IMR-90 (cell line): ENCODE results near the gene ACOXL. TPM values are rescaled to one million over a fixed set of nuclear protein-coding genes. Genes with fewer than 3 reads are reported as not detected.

ENCODE experiments used
- ATAC-seq: fragments of 200-7000 bp; cut with Tn5 transposase; 2 replicates; pipeline ENCODE4 v1.9.1; 2020; ENCODE audit warnings: low read depth, mild to moderate bottlenecking, moderate library complexity
- BruUV-seq: library from RNA; stranded (reverse); fragments of 400-500 nt; replicated peaks from 2 replicates; lab custom pipeline; 2021; lab: Mats Ljungman, UMichigan
- CTCF ChIA-PET: fragments of 300-600 bp; formaldehyde crosslinking; extraction: SDS; loops from one replicate; lab custom pipeline; 2021; ENCODE audit warnings: antibody characterized with exemption; lab: Yijun Ruan, JAX
- POLR2A ChIA-PET: fragments of 300-600 bp; sonication (Branson Sonifier 250); formaldehyde crosslinking; loops from one replicate; lab custom pipeline; 2022; ENCODE audit warnings: antibody characterized with exemption; ENCODE audit not compliant: unreplicated experiment; lab: Charles Lee
- DNase-seq: peaks from one replicate; pipeline ENCODE4 v3.0.0; 2013
- H2AFZ ChIP-seq: replicated peaks from 2 replicates; pipeline ENCODE3; 2013; ENCODE audit warnings: low read length, mild to moderate bottlenecking; ENCODE audit not compliant: poor library complexity
- H2AK5ac ChIP-seq: 2 replicates; pipeline ENCODE4 v1.6.1; 2013; ENCODE audit warnings: low read depth, low read length, inconsistent platforms
- H2AK9ac ChIP-seq: replicated peaks from 2 replicates; pipeline ENCODE3; 2013; ENCODE audit warnings: mild to moderate bottlenecking, low read depth, low read length, moderate library complexity; ENCODE audit not compliant: poor library complexity
- H2BK120ac ChIP-seq: 2 replicates; pipeline ENCODE4 v1.6.1; 2013; ENCODE audit warnings: low read depth, low read length, inconsistent platforms
- H2BK15ac ChIP-seq: 3 replicates; pipeline ENCODE4 v1.6.1; 2013; ENCODE audit warnings: low read depth, low read length, inconsistent platforms
- H2BK20ac ChIP-seq: 2 replicates; pipeline ENCODE4 v1.6.1; 2013; ENCODE audit warnings: low read depth, mild to moderate bottlenecking, inconsistent platforms, low read length, moderate library complexity
- H2BK5ac ChIP-seq: 2 replicates; pipeline ENCODE4 v1.6.1; 2013; ENCODE audit warnings: mild to moderate bottlenecking, low read depth, low read length, inconsistent platforms; ENCODE audit not compliant: poor library complexity, severe bottlenecking
- H3K14ac ChIP-seq: replicated peaks from 2 replicates; pipeline ENCODE4 v1.6.1; 2013; ENCODE audit warnings: low read depth, low read length, inconsistent platforms
- H3K18ac ChIP-seq: 2 replicates; pipeline ENCODE4 v1.6.1; 2013; ENCODE audit warnings: low read depth, low read length, control low read depth
- H3K23ac ChIP-seq: 2 replicates; pipeline ENCODE4 v1.6.1; 2013; ENCODE audit warnings: low read depth, low read length, inconsistent platforms
- H3K27ac ChIP-seq: 2 replicates; pipeline ENCODE4 v1.5.1; 2013; ENCODE audit warnings: mild to moderate bottlenecking, control low read depth, low read length; ENCODE audit not compliant: insufficient read depth
- H3K27me3 ChIP-seq: 2 replicates; pipeline ENCODE4 v1.6.1; 2013; ENCODE audit warnings: low read length; ENCODE audit not compliant: control insufficient read depth, insufficient read depth
- H3K36me3 ChIP-seq: 2 replicates; pipeline ENCODE4 v1.6.1; 2013; ENCODE audit warnings: low read length, mixed read lengths; ENCODE audit not compliant: control insufficient read depth, insufficient read depth
- H3K4ac ChIP-seq: 2 replicates; pipeline ENCODE4 v1.6.1; 2013; ENCODE audit warnings: low read depth, low read length, inconsistent platforms
- H3K4me1 ChIP-seq: 2 replicates; pipeline ENCODE4 v1.6.1; 2013; ENCODE audit warnings: low read length, mixed read lengths; ENCODE audit not compliant: control insufficient read depth, insufficient read depth
- H3K4me2 ChIP-seq: 2 replicates; pipeline ENCODE4 v1.6.1; 2013; ENCODE audit warnings: low read depth, mild to moderate bottlenecking, control low read depth, low read length, moderate library complexity
- H3K4me3 ChIP-seq: 2 replicates; pipeline ENCODE4 v1.5.1; 2013; ENCODE audit warnings: low read depth, mild to moderate bottlenecking, control low read depth, low read length, moderate library complexity; ENCODE audit not compliant: insufficient read depth
- H3K56ac ChIP-seq: 2 replicates; pipeline ENCODE4 v1.6.1; 2013; ENCODE audit warnings: low read length, inconsistent platforms; ENCODE audit not compliant: insufficient read depth; ENCODE audit errors: extremely low read depth
- H3K79me1 ChIP-seq, 2 experiments: 2 replicates each; pipeline ENCODE4 v1.6.1; 2013; ENCODE audit warnings: low read length in 2 of 2, inconsistent platforms in 1 of 2, low read depth in 1 of 2
- H3K9ac ChIP-seq: 2 replicates; pipeline ENCODE4 v1.6.1; 2013; ENCODE audit warnings: low read depth, low read length, control low read depth
- H3K9me1 ChIP-seq: 2 replicates; pipeline ENCODE4 v1.6.1; 2013; ENCODE audit warnings: low read length, inconsistent platforms; ENCODE audit not compliant: insufficient read depth
- H3K9me3 ChIP-seq: 2 replicates; pipeline ENCODE4 v1.6.1; 2013; ENCODE audit warnings: low read length; ENCODE audit not compliant: control insufficient read depth, insufficient read depth
- H4K20me1 ChIP-seq: 2 replicates; pipeline ENCODE4 v1.6.1; 2013; ENCODE audit warnings: low read length, inconsistent platforms; ENCODE audit not compliant: insufficient read depth
- H4K5ac ChIP-seq: 2 replicates; pipeline ENCODE4 v1.6.1; 2013; ENCODE audit warnings: mild to moderate bottlenecking, low read depth, low read length, control low read depth
- H4K8ac ChIP-seq, 2 experiments: 2 replicates each; pipeline ENCODE4 v1.6.1; 2013; ENCODE audit warnings: low read depth in 2 of 2, low read length in 2 of 2, control low read depth in 1 of 2, inconsistent platforms in 1 of 2
- H4K91ac ChIP-seq: 2 replicates; pipeline ENCODE4 v1.6.1; 2013; ENCODE audit warnings: low read depth, low read length, inconsistent platforms; ENCODE audit not compliant: insufficient read depth
- BHLHE40 ChIP-seq: fragments of 150-350 bp; IDR thresholded peaks from 2 replicates; pipeline ENCODE4 v1.6.1; 2016; ENCODE audit warnings: mild to moderate bottlenecking, low read depth, low read length
- CEBPB ChIP-seq: IDR thresholded peaks from 2 replicates; pipeline ENCODE4 v1.6.1; 2012; ENCODE audit warnings: low read depth, low read length, improper control_type of control experiment
- CHD1 ChIP-seq: IDR thresholded peaks from 2 replicates; pipeline ENCODE4 v1.6.1; 2012; ENCODE audit warnings: low read depth, low read length, improper control_type of control experiment
- FOS ChIP-seq: fragments of 150-350 bp; IDR thresholded peaks from 2 replicates; pipeline ENCODE4 v1.6.1; 2016; ENCODE audit warnings: low read depth, low read length
- MAFK ChIP-seq: IDR thresholded peaks from 2 replicates; pipeline ENCODE4 v1.6.1; 2012; ENCODE audit warnings: low read depth, low read length, improper control_type of control experiment
- MXI1 ChIP-seq: IDR thresholded peaks from 2 replicates; pipeline ENCODE4 v1.6.1; 2012; ENCODE audit warnings: low read depth, mild to moderate bottlenecking, low read length, moderate library complexity, borderline replicate concordance
- NFE2L2 ChIP-seq: fragments of 150-350 bp; IDR thresholded peaks from 2 replicates; pipeline ENCODE4 v1.6.1; 2016; ENCODE audit warnings: low read depth, mild to moderate bottlenecking, low read length
- POLR2A ChIP-seq: IDR thresholded peaks from 2 replicates; pipeline ENCODE4 v1.6.1; 2012; ENCODE audit warnings: mild to moderate bottlenecking, low read depth, low read length
- RAD21 ChIP-seq: IDR thresholded peaks from 2 replicates; pipeline ENCODE4 v1.6.1; 2012; ENCODE audit warnings: low read length, improper control_type of control experiment
- RCOR1 ChIP-seq: IDR thresholded peaks from 2 replicates; pipeline ENCODE4 v1.6.1; 2012; ENCODE audit warnings: mild to moderate bottlenecking, low read length, improper control_type of control experiment; ENCODE audit not compliant: insufficient replicate concordance
- SMC3 ChIP-seq: fragments of 150-350 bp; IDR thresholded peaks from 2 replicates; pipeline ENCODE4 v1.6.1; 2016; ENCODE audit warnings: low read depth, mild to moderate bottlenecking, antibody characterized with exemption, low read length, moderate library complexity
- WGBS, 2 experiments: methylation state at CpG; one replicate each; pipeline versions ENCODE4 v1.1.5 to v1.1.7; 2013; ENCODE audit warnings: missing lambda C conversion rate in 2 of 2; ENCODE audit not compliant: insufficient read length in 1 of 2; ENCODE audit errors: extremely low coverage in 2 of 2; 5-methylcytosine and 5-hydroxymethylcytosine counted together
- dilution Hi-C: fragments of 300-500 bp; cut with HindIII; formaldehyde crosslinking; loops from one replicate; pipeline ENCODE4 v1.14.3; 2018; ENCODE audit warnings: low sequenced_read_pairs; ENCODE audit not compliant: unreplicated experiment
- in situ Hi-C: fragments of 300-500 bp; cut with MboI; formaldehyde crosslinking; loops from 3 replicates; pipeline ENCODE4 v1.14.3; 2019; ENCODE audit warnings: low sequenced_read_pairs, inconsistent platforms, mixed read lengths
- intact Hi-C: fragments of 100-400 bp; cut with micrococcal nuclease; formaldehyde crosslinking; loops from 2 replicates; pipeline ENCODE4 v1.10.0; 2022
- polyA plus RNA-seq, 3 experiments: library from polyadenylated mRNA; depleted of rRNA; stranded (reverse); fragments of >200 nt; gene quantifications; 2 replicates each; pipeline ENCODE4 v1.2.3, GENCODE V29; 2012; ENCODE audit warnings: low replicate concordance in 1 of 3
- total RNA-seq: library from RNA; depleted of rRNA; stranded (reverse); fragments of >200 nt; gene quantifications from 2 replicates; pipeline ENCODE4 v1.2.3, GENCODE V29; 2012
- TF ChIP-seq, protein P1 (sequence below): conservative IDR thresholded peaks from 2 replicates; pipeline ENCODE4 v1.5.1; 2012; ENCODE audit warnings: mild to moderate bottlenecking, low read depth, low read length, improper control_type of control experiment

The ACOXL gene
- total and polyA plus RNA-seq, 2 of the 4 experiments (the other 2 are of a cell fraction) = not detected

DNA sequence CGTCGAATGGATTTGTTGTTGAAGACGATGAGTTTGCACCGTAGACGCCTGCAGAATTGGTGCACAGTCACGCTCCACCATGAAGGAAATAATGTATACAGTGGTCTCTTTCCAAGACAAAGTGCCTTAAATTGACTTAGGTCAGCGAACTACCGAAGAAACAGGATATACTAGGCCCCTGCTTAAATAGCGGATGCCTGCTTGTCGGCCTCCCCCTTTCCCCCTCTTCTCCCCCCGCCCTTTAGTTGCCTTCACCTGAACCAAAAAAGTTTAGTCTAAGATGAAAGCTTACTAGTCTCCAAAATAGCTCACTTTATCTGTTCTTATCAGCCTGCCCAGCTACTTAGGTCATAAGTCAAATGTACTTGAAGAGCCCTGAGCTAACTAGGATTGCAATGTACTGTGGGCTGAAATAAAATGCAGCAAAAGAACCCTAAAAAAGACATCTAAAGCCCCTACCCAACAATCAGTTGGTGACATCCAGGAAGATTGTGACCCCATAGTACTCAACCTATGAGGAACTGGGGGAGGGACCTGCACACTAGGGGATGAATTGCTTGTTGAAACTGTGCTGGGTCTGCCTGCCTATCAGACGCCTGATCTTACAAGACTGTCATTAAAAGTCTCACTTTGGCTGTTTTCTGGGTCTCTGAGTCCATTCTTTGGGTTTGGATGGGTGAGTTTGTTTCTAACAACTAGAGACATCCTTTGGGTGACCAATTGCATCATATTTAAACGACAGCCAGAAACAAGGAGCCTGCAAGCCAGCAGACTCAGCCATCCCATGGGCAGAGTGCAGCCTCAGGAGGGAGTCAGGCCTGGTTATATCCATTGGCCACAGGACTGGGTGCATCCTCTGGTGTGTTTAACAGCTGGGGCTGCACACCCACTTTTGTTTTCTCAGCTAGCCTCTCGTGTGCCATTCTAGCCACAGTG lies 14.5 kb downstream of the ACOXL start (continued):
- TF ChIP-seq MXI1 = no peak

DNA sequence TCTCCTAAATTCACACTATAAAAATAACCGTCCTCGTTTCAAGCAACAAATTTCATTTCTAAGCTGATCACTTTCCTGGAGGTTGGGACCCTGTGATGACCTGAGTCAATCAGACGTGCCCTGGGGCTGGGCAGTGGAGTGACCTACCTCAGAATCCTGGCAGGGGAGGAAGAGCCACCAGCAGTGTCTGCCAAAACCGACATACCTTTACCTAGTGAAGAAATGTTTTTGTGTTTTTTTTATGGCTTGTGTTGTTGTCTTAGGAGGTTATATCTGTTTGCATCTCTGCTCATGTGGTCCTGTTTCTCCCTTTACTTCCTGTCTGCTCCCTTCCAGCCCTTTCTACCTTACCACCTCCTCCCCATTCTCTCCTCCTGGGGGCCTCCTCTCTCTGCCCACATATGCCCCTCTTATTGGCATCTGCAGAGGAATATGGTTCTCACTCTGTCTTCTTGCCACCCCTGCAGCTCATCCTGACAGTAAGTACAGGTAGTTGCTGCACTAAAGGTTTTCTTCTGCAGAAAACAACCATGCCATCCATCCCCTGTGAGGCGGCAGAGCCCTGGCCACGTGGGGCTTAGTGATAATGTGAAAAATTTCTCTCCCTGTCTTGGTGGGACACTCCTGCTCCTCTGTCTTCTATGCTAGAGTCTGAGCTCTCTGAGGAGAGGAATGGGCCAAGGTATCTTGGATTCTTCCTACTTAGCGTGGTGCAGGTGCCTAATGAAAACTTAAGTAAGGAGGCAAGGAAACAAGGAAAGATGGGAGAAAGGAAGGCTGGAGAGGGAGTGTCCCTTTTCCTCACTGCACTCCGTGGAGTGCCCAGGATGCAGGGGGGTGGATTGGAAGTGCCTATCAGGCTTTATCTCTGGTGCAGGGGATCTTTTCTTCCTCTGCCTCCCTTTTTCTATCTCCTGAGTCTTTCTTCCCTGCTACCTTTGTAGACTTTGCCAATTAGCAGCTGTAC lies 15.4 kb downstream of the ACOXL start:
- no peaks in the 10 kb centered on the region for H3K9me3 ChIP-seq
- no peaks in the 10 kb centered on the region for H3K36me3 ChIP-seq
- intact Hi-C loops = no loop called here
- no peaks in the 10 kb centered on the region for H3K79me1 ChIP-seq
- CTCF ChIA-PET = no interaction called here
- DNase-seq (no peak), ATAC-seq (no peak)
- H3K9ac ChIP-seq = no peak overlapping the region
- no peak overlapping the region for H2AK5ac ChIP-seq
- no peak overlapping the region for H3K56ac ChIP-seq
- no TSS peak for BruUV-seq
- in situ Hi-C loops = no loop called here
- POLR2A ChIA-PET = no interaction called here
- no peak overlapping the region for H2BK5ac ChIP-seq
- no peak overlapping the region for H2AK9ac ChIP-seq
- H3K4me1 ChIP-seq = no peaks in the 10 kb centered on the region
- no peak overlapping the region for H2AFZ ChIP-seq
- no peak overlapping the region for H3K14ac ChIP-seq
- no peak overlapping the region for H3K4me3 ChIP-seq
- H3K23ac ChIP-seq = no peak overlapping the region
- H3K27ac ChIP-seq = no peak overlapping the region
- H2BK120ac ChIP-seq = no peak overlapping the region
- H3K9me1 ChIP-seq = no peaks in the 10 kb centered on the region
- dilution Hi-C loops = no loop called here
- H3K18ac ChIP-seq = no peak overlapping the region
- H3K4ac ChIP-seq = no peak overlapping the region
- no peak overlapping the region for H4K91ac ChIP-seq
- 30% methylated on average over 2 of the region's 8 CpGs; no CpG with 5 or more reads in 1 of the 2 experiments for WGBS, 2 experiments
- no peak overlapping the region for H2BK15ac ChIP-seq
- H3K27me3 ChIP-seq = peaks cover 49% of the 10 kb centered on the region
- H2BK20ac ChIP-seq = no peak overlapping the region
- H4K5ac ChIP-seq = no peak overlapping the region
- H4K20me1 ChIP-seq = no peaks in the 10 kb centered on the region
- H4K8ac ChIP-seq = no peak overlapping the region
- no peak overlapping the region for H3K4me2 ChIP-seq
- no peak for TF ChIP-seq POLR2A
- no peak for TF ChIP-seq MAFK
- no peak for TF ChIP-seq CEBPB
- no peak for TF ChIP-seq RCOR1
- no peak for TF ChIP-seq SMC3
- TF ChIP-seq RAD21 = no peak
- no peak for TF ChIP-seq NFE2L2
- no peak for TF ChIP-seq MXI1
- no peak for TF ChIP-seq FOS
- no peak for TF ChIP-seq BHLHE40
- TF ChIP-seq, protein P1, sequence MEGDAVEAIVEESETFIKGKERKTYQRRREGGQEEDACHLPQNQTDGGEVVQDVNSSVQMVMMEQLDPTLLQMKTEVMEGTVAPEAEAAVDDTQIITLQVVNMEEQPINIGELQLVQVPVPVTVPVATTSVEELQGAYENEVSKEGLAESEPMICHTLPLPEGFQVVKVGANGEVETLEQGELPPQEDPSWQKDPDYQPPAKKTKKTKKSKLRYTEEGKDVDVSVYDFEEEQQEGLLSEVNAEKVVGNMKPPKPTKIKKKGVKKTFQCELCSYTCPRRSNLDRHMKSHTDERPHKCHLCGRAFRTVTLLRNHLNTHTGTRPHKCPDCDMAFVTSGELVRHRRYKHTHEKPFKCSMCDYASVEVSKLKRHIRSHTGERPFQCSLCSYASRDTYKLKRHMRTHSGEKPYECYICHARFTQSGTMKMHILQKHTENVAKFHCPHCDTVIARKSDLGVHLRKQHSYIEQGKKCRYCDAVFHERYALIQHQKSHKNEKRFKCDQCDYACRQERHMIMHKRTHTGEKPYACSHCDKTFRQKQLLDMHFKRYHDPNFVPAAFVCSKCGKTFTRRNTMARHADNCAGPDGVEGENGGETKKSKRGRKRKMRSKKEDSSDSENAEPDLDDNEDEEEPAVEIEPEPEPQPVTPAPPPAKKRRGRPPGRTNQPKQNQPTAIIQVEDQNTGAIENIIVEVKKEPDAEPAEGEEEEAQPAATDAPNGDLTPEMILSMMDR = no peak
- no peak for TF ChIP-seq CHD1
